ENCODE measurements around the gene ADGRF3. TPM values are rescaled to one million over a fixed set of nuclear protein-coding genes. Genes with fewer than 3 reads are reported as not detected.

Gene ADGRF3
- total RNA-seq, 4 donors from 2014 or later: not detected

DNA sequence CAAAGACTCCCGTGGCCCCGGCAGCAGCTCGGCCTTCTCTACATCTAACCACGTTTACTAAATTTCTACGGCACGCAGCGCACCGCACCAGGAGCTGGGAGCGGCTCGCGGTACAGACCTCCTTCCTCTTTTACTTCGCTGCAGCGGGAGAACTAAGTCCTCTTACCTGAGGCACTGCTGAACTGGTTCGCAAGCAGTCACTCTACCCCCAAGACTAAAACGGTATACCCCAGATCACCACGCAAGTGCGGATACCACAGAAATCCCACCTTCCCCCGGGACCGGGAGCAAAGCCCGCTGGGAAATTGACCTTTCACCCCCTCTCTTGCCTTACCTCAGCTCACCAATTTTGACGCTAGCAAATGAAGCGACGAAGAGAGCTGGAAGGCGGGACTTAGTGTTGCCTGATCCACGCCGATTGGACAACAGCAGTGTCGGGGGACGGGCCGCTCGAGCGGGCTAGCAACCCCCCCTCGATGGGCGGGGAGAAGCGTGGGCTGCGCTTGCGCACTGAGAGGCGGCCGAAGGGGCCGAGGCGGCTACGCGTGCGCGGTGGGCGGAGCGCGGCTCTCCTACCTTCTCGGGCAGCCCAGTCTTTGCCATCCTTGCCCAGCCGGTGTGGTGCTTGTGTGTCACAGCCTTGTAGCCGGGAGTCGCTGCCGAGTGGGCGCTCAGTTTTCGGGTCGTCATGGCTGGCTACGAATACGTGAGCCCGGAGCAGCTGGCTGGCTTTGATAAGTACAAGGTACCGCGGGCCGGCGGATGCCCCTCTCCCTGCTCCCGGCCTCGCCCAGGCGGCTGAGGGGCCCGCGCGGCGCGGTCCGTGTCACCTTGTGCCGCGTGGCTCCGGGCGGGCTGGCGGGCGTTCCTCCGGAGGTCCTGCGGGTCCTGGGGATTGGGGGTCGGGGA is 790 bp downstream of the ADGRF3 start, which contains the start of gene SELENOI:
SELENOI (plus strand) TSS at position 599 of the 909 bp plus-strand sequence; CDS start at position 689, 90 bp downstream.
- TF ChIP-seq, protein P1, sequence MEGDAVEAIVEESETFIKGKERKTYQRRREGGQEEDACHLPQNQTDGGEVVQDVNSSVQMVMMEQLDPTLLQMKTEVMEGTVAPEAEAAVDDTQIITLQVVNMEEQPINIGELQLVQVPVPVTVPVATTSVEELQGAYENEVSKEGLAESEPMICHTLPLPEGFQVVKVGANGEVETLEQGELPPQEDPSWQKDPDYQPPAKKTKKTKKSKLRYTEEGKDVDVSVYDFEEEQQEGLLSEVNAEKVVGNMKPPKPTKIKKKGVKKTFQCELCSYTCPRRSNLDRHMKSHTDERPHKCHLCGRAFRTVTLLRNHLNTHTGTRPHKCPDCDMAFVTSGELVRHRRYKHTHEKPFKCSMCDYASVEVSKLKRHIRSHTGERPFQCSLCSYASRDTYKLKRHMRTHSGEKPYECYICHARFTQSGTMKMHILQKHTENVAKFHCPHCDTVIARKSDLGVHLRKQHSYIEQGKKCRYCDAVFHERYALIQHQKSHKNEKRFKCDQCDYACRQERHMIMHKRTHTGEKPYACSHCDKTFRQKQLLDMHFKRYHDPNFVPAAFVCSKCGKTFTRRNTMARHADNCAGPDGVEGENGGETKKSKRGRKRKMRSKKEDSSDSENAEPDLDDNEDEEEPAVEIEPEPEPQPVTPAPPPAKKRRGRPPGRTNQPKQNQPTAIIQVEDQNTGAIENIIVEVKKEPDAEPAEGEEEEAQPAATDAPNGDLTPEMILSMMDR (IDR thresholded peaks at IDR 0.05; ENCODE audit: low read depth): no peak

DNA sequence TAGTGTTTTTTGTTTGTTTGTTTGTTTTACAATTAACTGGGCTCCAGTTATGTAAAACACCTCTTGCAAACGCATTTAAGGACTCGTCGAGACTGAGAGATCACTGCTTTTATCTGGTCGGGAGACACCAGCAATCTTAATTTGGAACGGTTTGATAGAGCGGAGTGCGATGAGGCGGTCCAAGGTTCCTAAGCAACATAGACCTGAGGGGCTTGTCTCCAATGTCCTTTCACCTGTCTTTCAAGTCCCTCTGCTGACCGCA is 1.4 kb downstream of the ADGRF3 start:
- TF ChIP-seq, protein P1 (IDR thresholded peaks at IDR 0.05; ENCODE audit: low read depth): no peak

GRCh38 chr2:26344581-26345282 is 1.9 kb downstream of the ADGRF3 start:
- TF ChIP-seq, protein P1 (IDR thresholded peaks at IDR 0.05; ENCODE audit: low read depth): no peak

GRCh38 chr2:26340831-26341230 is 5.8 kb downstream of the ADGRF3 start:
- TF ChIP-seq, protein P1 (IDR thresholded peaks at IDR 0.05; ENCODE audit: low read depth): no peak

DNA sequence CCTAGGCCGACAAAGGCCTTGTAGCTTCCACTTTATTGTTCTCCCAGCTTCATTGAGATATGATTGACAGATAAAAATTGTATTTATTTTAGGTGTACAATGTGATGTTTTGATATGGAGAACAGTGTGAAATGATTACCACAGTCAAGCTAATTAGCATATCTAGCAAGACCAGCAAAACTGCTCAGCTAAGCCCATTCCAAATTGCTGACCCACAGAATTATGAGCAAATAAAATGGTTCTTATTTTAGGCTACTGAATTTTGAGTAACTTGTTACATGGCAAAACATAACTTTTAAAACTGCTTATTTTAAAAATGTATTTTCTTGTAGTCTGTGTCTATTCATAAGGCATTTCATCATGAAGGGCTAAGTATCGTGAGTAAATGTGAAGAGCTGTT is 9.3 kb downstream of the ADGRF3 start:
- TF ChIP-seq, protein P1 (IDR thresholded peaks at IDR 0.05; ENCODE audit: low read depth): no peak

DNA sequence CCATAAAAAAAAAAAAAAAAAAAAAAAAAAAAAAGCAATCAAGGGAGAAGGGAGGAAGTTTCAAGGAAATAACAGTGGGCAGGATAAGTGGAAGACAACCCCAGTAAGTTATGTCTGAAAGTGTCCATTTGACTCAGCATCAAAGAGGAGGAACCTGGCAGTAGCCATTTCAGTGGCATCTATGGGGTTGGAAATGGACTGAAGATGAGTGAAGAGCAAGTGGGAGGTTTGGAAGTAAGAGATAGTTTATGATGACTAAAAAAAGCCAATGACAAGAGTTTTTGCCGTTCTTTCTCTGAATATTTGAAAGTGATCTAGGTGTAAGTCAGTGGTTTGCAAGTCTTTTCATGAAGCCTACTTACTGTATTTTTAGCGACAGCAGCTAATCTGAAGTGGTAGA is 9.9 kb downstream of the ADGRF3 start:
- TF ChIP-seq, protein P1 (IDR thresholded peaks at IDR 0.05; ENCODE audit: low read depth): no peak

DNA sequence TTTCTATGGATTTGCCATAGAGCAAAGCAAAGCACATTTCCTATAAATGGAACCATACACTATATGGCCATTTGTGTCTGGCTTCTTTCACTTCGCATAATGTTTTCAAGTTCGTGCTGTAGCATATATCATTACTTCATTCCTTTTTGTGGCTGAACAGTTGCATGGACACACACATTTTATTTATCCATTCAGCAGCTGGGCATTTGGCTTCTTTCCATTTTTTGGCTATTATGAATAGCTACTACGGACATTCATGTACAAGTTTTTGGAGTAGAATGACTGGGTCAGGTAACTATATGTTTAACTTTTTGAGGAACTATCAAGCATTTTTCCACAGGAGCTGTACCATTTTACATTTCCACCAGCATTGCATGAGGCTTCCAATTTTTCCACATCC is 11.4 kb downstream of the ADGRF3 start:
- TF ChIP-seq, protein P1 (IDR thresholded peaks at IDR 0.05; ENCODE audit: low read depth): no peak

All from subcutaneous adipose tissue (tissue), 4 donors.